NOMO-1 (cell line): ENCODE measurements around the gene CCDC28A.

Source experiments
- DNase-seq, 2 experiments: peaks; one replicate each; lab custom pipeline; 2025; ENCODE audit not compliant: unreplicated experiment in 2 of 2; lab: John Stamatoyannopoulos, UW

CCDC28A gene

DNA sequence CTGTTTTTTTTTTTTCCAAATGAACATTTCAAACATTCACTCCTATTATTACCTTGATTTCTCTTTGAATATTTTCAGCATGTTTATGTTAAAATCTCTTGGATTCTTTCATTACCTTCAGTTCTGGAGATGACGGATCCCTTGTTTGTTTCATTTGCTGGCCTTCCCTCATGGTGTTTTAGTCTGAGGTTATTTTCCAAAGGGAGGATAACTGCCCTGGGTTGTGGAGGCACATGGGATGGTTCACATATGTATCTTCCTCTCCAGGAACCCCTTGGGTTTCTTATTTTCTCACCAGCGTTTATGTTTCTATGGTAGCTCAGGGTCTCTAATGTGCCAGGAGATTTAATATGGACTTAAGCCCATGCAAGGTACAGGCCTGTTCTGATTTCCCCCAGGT lies 58.6 kb downstream of the CCDC28A start:
- no peak for DNase-seq

DNA sequence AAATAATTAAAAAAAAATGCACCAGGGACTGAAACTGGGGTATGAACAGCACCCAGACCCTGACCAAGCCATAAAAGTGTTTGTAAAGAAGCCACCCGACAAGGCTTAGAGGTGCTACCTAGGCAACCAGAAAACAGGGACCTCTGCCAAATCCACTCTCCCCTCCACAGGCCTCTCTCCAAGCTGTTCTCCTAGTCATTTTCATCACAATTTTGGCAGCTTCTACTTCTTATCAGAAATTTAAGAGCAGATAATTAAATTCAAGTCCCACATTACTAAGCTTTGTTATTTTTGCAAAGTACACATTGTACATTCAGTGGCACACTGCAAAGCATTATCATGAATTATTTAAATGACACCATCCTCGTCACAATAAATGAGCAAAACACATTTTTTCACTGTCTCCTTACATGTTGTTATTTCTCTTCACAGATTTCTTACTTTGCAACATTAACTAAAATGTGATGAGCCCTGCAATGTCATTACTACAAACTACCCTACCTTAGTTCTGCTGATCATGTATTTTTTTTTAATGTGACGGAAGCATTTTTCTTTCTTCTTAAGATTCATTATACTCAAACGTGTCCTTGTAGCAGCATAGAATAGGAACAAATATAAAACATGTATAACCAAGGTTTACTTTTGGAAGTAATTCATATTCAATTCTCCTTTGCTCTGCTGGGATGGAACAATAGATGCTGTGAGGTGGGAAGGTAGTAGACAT lies 60.4 kb downstream of the CCDC28A start:
- DNase-seq, result no peak

DNA sequence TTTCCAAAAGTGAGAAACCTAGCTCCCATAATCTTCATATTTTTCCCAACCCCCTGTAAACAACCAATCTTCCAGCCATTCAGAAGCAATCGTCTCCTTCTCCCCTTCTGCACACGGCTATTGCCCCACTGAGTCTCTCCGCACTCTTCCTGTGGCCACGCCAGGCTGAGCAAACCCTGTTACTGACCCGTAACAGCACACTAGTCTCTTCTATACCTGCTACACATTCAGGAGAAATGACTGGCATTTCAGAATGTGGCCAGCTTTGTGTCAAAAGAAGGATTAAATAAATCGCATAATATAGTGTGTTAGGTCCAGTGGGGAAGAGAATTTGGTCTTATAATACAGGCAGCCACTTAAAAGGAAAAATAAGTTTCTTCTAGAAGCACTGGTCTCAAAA lies 63.7 kb downstream of the CCDC28A start:
- no peak for DNase-seq
